Transverse colon (tissue), 4 donors: ENCODE measurements around the gene LIFR.

Source experiments
- CTCF ChIP-seq, 5 experiments: fragments of 200-600 bp in 3 of 5; fragments of 450-650 bp in 2 of 5; sonication (generic) in 3 of 5; IDR thresholded peaks; 1 replicate in 2 of 5; 2 replicates in 3 of 5; pipeline ENCODE4 v1.5.1; 2016 to 2017; ENCODE audit warnings: antibody characterized with exemption in 5 of 5, inconsistent platforms in 3 of 5, mild to moderate bottlenecking in 2 of 5, moderate library complexity in 1 of 5
- POLR2A ChIP-seq: fragments of 450-650 bp; IDR thresholded peaks from one replicate; pipeline ENCODE4 v1.6.1; 2016; ENCODE audit warnings: antibody characterized with exemption, mild to moderate bottlenecking, moderate library complexity
- POLR2AphosphoS5 ChIP-seq, 3 donors: sonication (generic); formaldehyde crosslinking; IDR thresholded peaks; one replicate each; pipeline ENCODE4 v1.6.1; 2016; ENCODE audit warnings: antibody characterized with exemption in 3 of 3

GRCh38 chr5:38524022-38524421, 32.4 kb downstream of the LIFR start:
- TF ChIP-seq CTCF (IDR thresholded peaks at IDR 0.05) (no peak), POLR2A (no peak), POLR2AphosphoS5 (IDR thresholded peaks at IDR 0.05) (no peak)
